Measurements from ENCODE around the gene E2F7. TPM values are rescaled to one million over a fixed set of nuclear protein-coding genes. Genes with fewer than 3 reads are reported as not detected.

Gene E2F7
- total RNA-seq, 1 donor, result 0.27 TPM

- no peak for DNase-seq (ENCODE audit: low read depth in 2 of 3, low spot score in 2 of 3)
These were observed 441 bp downstream of the E2F7 start for GRCh38 chr12:77064896-77065360.

GRCh38 chr12:77062846-77063461 lies 2.4 kb downstream of the E2F7 start:
- no peak for DNase-seq (ENCODE audit: low read depth in 2 of 3, low spot score in 2 of 3)

GRCh38 chr12:77062396-77062795 lies 3.0 kb downstream of the E2F7 start:
- no peak for DNase-seq (ENCODE audit: low read depth in 2 of 3, low spot score in 2 of 3)

- DNase-seq (ENCODE audit: low read depth in 2 of 3, low spot score in 2 of 3), result no peak
These were observed 4.5 kb downstream of the E2F7 start for GRCh38 chr12:77060883-77061240.

GRCh38 chr12:77060136-77060882 lies 5.1 kb downstream of the E2F7 start:
- peak in 2 of 3 donors; percentile 18 to 69 for DNase-seq (ENCODE audit: low read depth in 2 of 3, low spot score in 2 of 3)

- no peak for DNase-seq (ENCODE audit: low read depth in 2 of 3, low spot score in 2 of 3)
These were observed 6.6 kb downstream of the E2F7 start for GRCh38 chr12:77058740-77059139.

GRCh38 chr12:77054851-77055250 lies 10.5 kb downstream of the E2F7 start:
- no peak for DNase-seq (ENCODE audit: low read depth in 2 of 3, low spot score in 2 of 3)

- DNase-seq (ENCODE audit: low read depth in 2 of 3, low spot score in 2 of 3), result no peak
These were observed 12.1 kb downstream of the E2F7 start for GRCh38 chr12:77053259-77053658.

GRCh38 chr12:77049767-77050353 lies 15.5 kb downstream of the E2F7 start:
- DNase-seq (ENCODE audit: low read depth in 2 of 3, low spot score in 2 of 3), result peak in 2 of 3 donors; percentile 54 to 77

- no peak for DNase-seq (ENCODE audit: low read depth in 2 of 3, low spot score in 2 of 3)
These were observed 17.8 kb downstream of the E2F7 start for GRCh38 chr12:77047341-77048109.

GRCh38 chr12:77046468-77046867 lies 18.9 kb downstream of the E2F7 start:
- DNase-seq (ENCODE audit: low read depth in 2 of 3, low spot score in 2 of 3), result no peak

- DNase-seq (ENCODE audit: low read depth in 2 of 3, low spot score in 2 of 3), result no peak
These were observed 20.2 kb downstream of the E2F7 start for GRCh38 chr12:77045183-77045582.

- no peak for DNase-seq (ENCODE audit: low read depth in 2 of 3, low spot score in 2 of 3)
These were observed 20.6 kb downstream of the E2F7 start for GRCh38 chr12:77044721-77045120.

- DNase-seq (ENCODE audit: low read depth in 2 of 3, low spot score in 2 of 3), result no peak
These were observed 22.5 kb downstream of the E2F7 start for GRCh38 chr12:77042833-77043232.

GRCh38 chr12:77040231-77040630 lies 25.1 kb downstream of the E2F7 start:
- no peak for DNase-seq (ENCODE audit: low read depth in 2 of 3, low spot score in 2 of 3)

GRCh38 chr12:77035226-77035625 lies 30.1 kb downstream of the E2F7 start:
- DNase-seq (ENCODE audit: low read depth in 2 of 3, low spot score in 2 of 3), result no peak

GRCh38 chr12:77033658-77034536 lies 31.5 kb downstream of the E2F7 start:
- DNase-seq (ENCODE audit: low read depth in 2 of 3, low spot score in 2 of 3), result no peak

GRCh38 chr12:77032406-77032805 lies 33.0 kb downstream of the E2F7 start:
- no peak for DNase-seq (ENCODE audit: low read depth in 2 of 3, low spot score in 2 of 3)

- no peak for DNase-seq (ENCODE audit: low read depth in 2 of 3, low spot score in 2 of 3)
These were observed 33.6 kb downstream of the E2F7 start for GRCh38 chr12:77031745-77032144.

GRCh38 chr12:77025782-77026314 lies 39.5 kb downstream of the E2F7 start:
- DNase-seq (ENCODE audit: low read depth in 2 of 3, low spot score in 2 of 3), result no peak
